ENCODE data around the gene ANKRD33B.

ANKRD33B gene

GRCh38 chr5:10671041-10672008 lies 107.5 kb downstream of the ANKRD33B start:
- in situ Hi-C loops (cut with MboI; ENCODE audit: low sequenced_read_pairs), result no loop called here

GRCh38 chr5:10672146-10673016 lies 108.5 kb downstream of the ANKRD33B start:
- in situ Hi-C loops (cut with MboI; ENCODE audit: low sequenced_read_pairs), result no loop called here

- in situ Hi-C loops (cut with MboI; ENCODE audit: low sequenced_read_pairs), result no loop called here
Measured at GRCh38 chr5:10673017-10673389, 109.1 kb downstream of the ANKRD33B start.

- in situ Hi-C loops (cut with MboI; ENCODE audit: low sequenced_read_pairs), result no loop called here
Measured at GRCh38 chr5:10673407-10673806, 109.5 kb downstream of the ANKRD33B start.

GRCh38 chr5:10674096-10674495 lies 110.2 kb downstream of the ANKRD33B start:
- in situ Hi-C loops (cut with MboI; ENCODE audit: low sequenced_read_pairs), result no loop called here

- in situ Hi-C loops (cut with MboI; ENCODE audit: low sequenced_read_pairs), result no loop called here
Measured at GRCh38 chr5:10674582-10674981, 110.7 kb downstream of the ANKRD33B start.

GRCh38 chr5:10675177-10675700 lies 111.4 kb downstream of the ANKRD33B start:
- in situ Hi-C loops (cut with MboI; ENCODE audit: low sequenced_read_pairs), result no loop called here

- in situ Hi-C loops (cut with MboI; ENCODE audit: low sequenced_read_pairs), result no loop called here
Measured at GRCh38 chr5:10676224-10676623, 112.4 kb downstream of the ANKRD33B start.

GRCh38 chr5:10676946-10677345 lies 113.1 kb downstream of the ANKRD33B start:
- in situ Hi-C loops (cut with MboI; ENCODE audit: low sequenced_read_pairs), result no loop called here

- in situ Hi-C loops (cut with MboI; ENCODE audit: low sequenced_read_pairs), result no loop called here
Measured at GRCh38 chr5:10677533-10677932, 113.7 kb downstream of the ANKRD33B start.

- in situ Hi-C loops (cut with MboI; ENCODE audit: low sequenced_read_pairs), result no loop called here
Measured at GRCh38 chr5:10678244-10678643, 114.4 kb downstream of the ANKRD33B start.

GRCh38 chr5:10679336-10679988 lies 115.6 kb downstream of the ANKRD33B start:
- in situ Hi-C loops (cut with MboI; ENCODE audit: low sequenced_read_pairs), result no loop called here

- in situ Hi-C loops (cut with MboI; ENCODE audit: low sequenced_read_pairs), result no loop called here
Measured at GRCh38 chr5:10680876-10681481, 117.1 kb downstream of the ANKRD33B start.

GRCh38 chr5:10681731-10682679 lies 118.1 kb downstream of the ANKRD33B start:
- in situ Hi-C loops (cut with MboI; ENCODE audit: low sequenced_read_pairs), result no loop called here

- in situ Hi-C loops (cut with MboI; ENCODE audit: low sequenced_read_pairs), result no loop called here
Measured at GRCh38 chr5:10682801-10683525, 119.1 kb downstream of the ANKRD33B start.

GRCh38 chr5:10684303-10685086 lies 120.6 kb downstream of the ANKRD33B start:
- in situ Hi-C loops (cut with MboI; ENCODE audit: low sequenced_read_pairs), result loop anchor here (5.0 kb wide), 1 partner anchor 232 kb away; no protein-coding TSS in a partner anchor

- in situ Hi-C loops (cut with MboI; ENCODE audit: low sequenced_read_pairs), result loop anchor here (5.0 kb wide), 1 partner anchor 233 kb away; no protein-coding TSS in a partner anchor
Measured at GRCh38 chr5:10685115-10685521, 121.2 kb downstream of the ANKRD33B start.

GRCh38 chr5:10686890-10687289 lies 123.0 kb downstream of the ANKRD33B start:
- in situ Hi-C loops (cut with MboI; ENCODE audit: low sequenced_read_pairs), result loop anchor here (5.0 kb wide), 1 partner anchor 235 kb away; no protein-coding TSS in a partner anchor

All from HL-60/S4 (cell line).